SJSA1 (cell line): ENCODE data around the gene SEPTIN5. TPM values are rescaled to one million over a fixed set of nuclear protein-coding genes. Genes with fewer than 3 reads are reported as not detected.
A peak's percentile ranks its signal among the peaks of the same experiment; 100 is the strongest.

Source experiments
- DNase-seq, 2 experiments: peaks; one replicate each; pipeline ENCODE4 v3.0.0-alpha.2; 2015 to 2020; ENCODE audit warnings: low spot score in 2 of 2, low read depth in 1 of 2
- H3K27ac ChIP-seq: fragments of 250-450 bp; sonication (Bioruptor Pico); 2 replicates; pipeline ENCODE4 v1.5.1; 2020; ENCODE audit warnings: mild to moderate bottlenecking, moderate library complexity
- H3K27me3 ChIP-seq: fragments of 250-450 bp; sonication (Bioruptor Pico); replicated peaks from 2 replicates; pipeline ENCODE4 v1.5.1; 2020; ENCODE audit warnings: mild to moderate bottlenecking, moderate library complexity
- H3K36me3 ChIP-seq: fragments of 250-450 bp; sonication (Bioruptor Pico); 2 replicates; pipeline ENCODE4 v1.5.1; 2020; ENCODE audit warnings: mild to moderate bottlenecking
- H3K4me1 ChIP-seq: fragments of 250-450 bp; sonication (Bioruptor Pico); replicated peaks from 2 replicates; pipeline ENCODE4 v1.6.1; 2021; ENCODE audit warnings: mild to moderate bottlenecking
- H3K4me3 ChIP-seq: fragments of 250-450 bp; sonication (Bioruptor Pico); 2 replicates; pipeline ENCODE4 v1.5.1; 2020; ENCODE audit warnings: mild to moderate bottlenecking
- H3K9me3 ChIP-seq: fragments of 250-450 bp; sonication (Bioruptor Pico); replicated peaks from 2 replicates; pipeline ENCODE4 v1.5.1; 2020; ENCODE audit warnings: mild to moderate bottlenecking
- total RNA-seq: library from RNA; depleted of rRNA; stranded (reverse); fragments of >200 nt; shearing (Covaris generic); gene quantifications from 2 replicates; pipeline ENCODE4 v1.2.3, GENCODE V29; 2014; rRNA removed

Gene SEPTIN5
- 8.8 and 13.3 TPM in 2 replicates for total RNA-seq

- no peak for DNase-seq
These were observed at the start of gene SEPTIN5 for GRCh38 chr22:19714312-19715187. SEPTIN5 (plus strand) TSS chr22:19714503; CDS start chr22:19714589, 86 bp downstream.

GRCh38 chr22:19664951-19665783 is 49.1 kb upstream of the SEPTIN5 start:
- H3K27ac ChIP-seq: no peak overlapping the region

More at GRCh38 chr22:19714312-19715187, at the start of gene SEPTIN5:
- Histone ChIP-seq H3K4me1 (peaks cover 28% of the 10 kb centered on the region), H3K4me3 (peak within 1 kb of the TSS; percentile 49), H3K27me3 (no peaks in the 10 kb centered on the region), H3K9me3 (0 out of 2 replicates have a peak, but pooled peaks cover 5% of the 10 kb centered on the region), H3K36me3 (peaks cover 6% of the 10 kb centered on the region), H3K27ac (no peak within 1 kb of the TSS)

GRCh38 chr22:19665784-19666672 is 48.3 kb upstream of the SEPTIN5 start:
- Histone ChIP-seq H3K36me3 (no peaks in the 10 kb centered on the region), H3K27me3 (no peaks in the 10 kb centered on the region), H3K27ac (peak overlapping the region; percentile 35; the same call in 1 of the 2 replicates), H3K4me3 (no peak overlapping the region), H3K4me1 (peaks cover 34% of the 10 kb centered on the region), H3K9me3 (0 out of 2 replicates have a peak, but pooled peaks cover 2% of the 10 kb centered on the region)
- no peak for DNase-seq

More at GRCh38 chr22:19664951-19665783, 49.1 kb upstream of the SEPTIN5 start:
- Histone ChIP-seq H3K36me3 (no peaks in the 10 kb centered on the region), H3K27me3 (no peaks in the 10 kb centered on the region), H3K4me1 (peaks cover 34% of the 10 kb centered on the region), H3K4me3 (no peak overlapping the region), H3K9me3 (no peaks in the 10 kb centered on the region)
- no peak for DNase-seq

GRCh38 chr22:19666673-19667593 is 47.4 kb upstream of the SEPTIN5 start:
- H3K27ac ChIP-seq: peak overlapping the region; percentile 32

GRCh38 chr22:19667872-19668740 is 46.2 kb upstream of the SEPTIN5 start:
- DNase-seq: no peak
- no peak overlapping the region for H3K27ac ChIP-seq
- H3K4me1 ChIP-seq: peaks cover 34% of the 10 kb centered on the region
- H3K9me3 ChIP-seq: 0 out of 2 replicates have a peak, but pooled peaks cover 9% of the 10 kb centered on the region
- no peaks in the 10 kb centered on the region for H3K27me3 ChIP-seq
- no peak overlapping the region for H3K4me3 ChIP-seq
- no peaks in the 10 kb centered on the region for H3K36me3 ChIP-seq

More at GRCh38 chr22:19666673-19667593, 47.4 kb upstream of the SEPTIN5 start:
- Histone ChIP-seq H3K4me1 (peaks cover 34% of the 10 kb centered on the region), H3K9me3 (0 out of 2 replicates have a peak, but pooled peaks cover 9% of the 10 kb centered on the region), H3K27me3 (no peaks in the 10 kb centered on the region), H3K4me3 (no peak overlapping the region), H3K36me3 (no peaks in the 10 kb centered on the region)
- peak in 1 of 2 experiments; percentile 49 for DNase-seq

GRCh38 chr22:19668748-19669147 is 45.6 kb upstream of the SEPTIN5 start:
- no peak overlapping the region for H3K27ac ChIP-seq
- H3K4me1 ChIP-seq: peaks cover 33% of the 10 kb centered on the region
- DNase-seq: no peak
- H3K36me3 ChIP-seq: no peaks in the 10 kb centered on the region
- 0 out of 2 replicates have a peak, but pooled peaks cover 9% of the 10 kb centered on the region for H3K9me3 ChIP-seq
- no peaks in the 10 kb centered on the region for H3K27me3 ChIP-seq
- no peak overlapping the region for H3K4me3 ChIP-seq

GRCh38 chr22:19669570-19669969 is 44.7 kb upstream of the SEPTIN5 start:
- 0 out of 2 replicates have a peak, but pooled peaks cover 9% of the 10 kb centered on the region for H3K9me3 ChIP-seq
- H3K4me3 ChIP-seq: no peak overlapping the region
- no peak for DNase-seq
- H3K27me3 ChIP-seq: no peaks in the 10 kb centered on the region
- H3K36me3 ChIP-seq: no peaks in the 10 kb centered on the region
- H3K27ac ChIP-seq: no peak overlapping the region
- peaks cover 25% of the 10 kb centered on the region for H3K4me1 ChIP-seq

- H3K9me3 ChIP-seq: 0 out of 2 replicates have a peak, but pooled peaks cover 9% of the 10 kb centered on the region
- H3K4me3 ChIP-seq: no peak overlapping the region
- peaks cover 2% of the 10 kb centered on the region; the same call in 1 of the 2 replicates for H3K27me3 ChIP-seq
- H3K36me3 ChIP-seq: no peaks in the 10 kb centered on the region
- DNase-seq: no peak
- no peak overlapping the region for H3K27ac ChIP-seq
- H3K4me1 ChIP-seq: peaks cover 13% of the 10 kb centered on the region
These were observed 43.0 kb upstream of the SEPTIN5 start for GRCh38 chr22:19671316-19671715.

- Histone ChIP-seq H3K4me3 (no peak overlapping the region), H3K27ac (no peak overlapping the region), H3K36me3 (no peaks in the 10 kb centered on the region), H3K9me3 (0 out of 2 replicates have a peak, but pooled peaks cover 9% of the 10 kb centered on the region), H3K4me1 (peaks cover 4% of the 10 kb centered on the region), H3K27me3 (peaks cover 2% of the 10 kb centered on the region; the same call in 1 of the 2 replicates)
- no peak for DNase-seq
These were observed 42.1 kb upstream of the SEPTIN5 start for GRCh38 chr22:19672054-19672776.

GRCh38 chr22:19673660-19674059 is 40.6 kb upstream of the SEPTIN5 start:
- peaks cover 2% of the 10 kb centered on the region; the same call in 1 of the 2 replicates for H3K27me3 ChIP-seq
- DNase-seq: no peak
- no peak overlapping the region for H3K27ac ChIP-seq
- no peaks in the 10 kb centered on the region for H3K4me1 ChIP-seq
- H3K4me3 ChIP-seq: no peak overlapping the region
- 0 out of 2 replicates have a peak, but pooled peaks cover 9% of the 10 kb centered on the region for H3K9me3 ChIP-seq
- H3K36me3 ChIP-seq: no peaks in the 10 kb centered on the region
